Mucosa of descending colon (tissue), 3 donors: ENCODE results near the gene MTHFD1L. TPM values are rescaled to one million over a fixed set of nuclear protein-coding genes. Genes with fewer than 3 reads are reported as not detected.

Source experiments
- ATAC-seq: fragments of 200-7000 bp; cut with Tn5 transposase; one replicate; pipeline ENCODE4 v1.9.1; 2020; ENCODE audit warnings: mild to moderate bottlenecking, moderate library complexity
- DNase-seq, 3 donors: peaks; one replicate each; pipeline ENCODE4 v3.0.0-alpha.2; 2020
- H3K36me3 ChIP-seq: fragments of 200-600 bp; one replicate; pipeline ENCODE4 v1.8.0; 2021; ENCODE audit warnings: low read depth, mild to moderate bottlenecking
- H3K4me1 ChIP-seq: fragments of 200-600 bp; one replicate; pipeline ENCODE4 v1.8.0; 2021; ENCODE audit warnings: low read depth, mild to moderate bottlenecking
- H3K4me3 ChIP-seq: fragments of 200-600 bp; one replicate; pipeline ENCODE4 v1.8.0; 2021; ENCODE audit warnings: mild to moderate bottlenecking
- H3K9me3 ChIP-seq: fragments of 200-600 bp; one replicate; pipeline ENCODE4 v1.8.0; 2021; ENCODE audit warnings: mild to moderate bottlenecking
- intact Hi-C, 2 donors: fragments of 100-400 bp; cut with DNase I in 1 of 2; cut with micrococcal nuclease in 1 of 2; formaldehyde crosslinking; loops; one replicate each; pipeline versions ENCODE4 v1.11.0 to v1.11.1; 2022; cut with DNase I, micrococcal nuclease
- total RNA-seq, 3 donors: library from RNA; stranded (reverse); fragmentation: NEBNext Ultra II Directional in 2 of 3; extraction: Animal tissue kit (Norgen Biotek cat#: 25700) in 2 of 3; gene quantifications; one replicate each; pipeline versions ENCODE4 v1.2.1 to v1.2.4, GENCODE V29; 2021 to 2023
- TF ChIP-seq, protein P1 (sequence below): fragments of 200-600 bp; IDR thresholded peaks from one replicate; pipeline ENCODE4 v1.8.0; 2022; ENCODE audit warnings: antibody characterized with exemption, mild to moderate bottlenecking
- donor health status: DM: no; HTN: no; CAD: no; lungs with moderate emphysema.
- donor health status: DM: no; HTN: no; CAD: no.
- donor health status: DM: no; HTN: yes; CAD: no.

The MTHFD1L gene
- total RNA-seq, 3 donors from 2014 or later = 7.1 to 11.1 (median 8.9) TPM

DNA sequence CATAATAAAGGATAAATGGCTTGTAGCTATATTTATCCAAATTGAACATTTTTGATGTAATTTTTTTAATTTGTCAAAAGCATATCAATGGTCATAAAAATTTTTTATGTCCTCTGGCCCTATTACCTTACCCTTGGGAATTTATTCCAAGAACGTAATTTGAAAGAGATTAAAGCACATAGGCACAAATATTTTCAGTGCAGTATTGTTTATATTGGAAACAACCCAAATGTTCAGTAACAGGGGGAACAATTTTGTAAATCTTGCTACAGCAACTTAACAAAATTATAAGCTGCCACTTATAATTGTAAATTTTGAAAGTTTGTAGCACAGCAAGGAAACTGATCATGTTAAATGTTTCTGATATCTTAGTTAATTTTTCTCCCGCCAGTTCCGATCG, 142.4 kb downstream of the MTHFD1L start:
- no peaks in the 10 kb centered on the region for H3K9me3 ChIP-seq
- ATAC-seq (no peak), DNase-seq (no peak)
- TF ChIP-seq, protein P1, sequence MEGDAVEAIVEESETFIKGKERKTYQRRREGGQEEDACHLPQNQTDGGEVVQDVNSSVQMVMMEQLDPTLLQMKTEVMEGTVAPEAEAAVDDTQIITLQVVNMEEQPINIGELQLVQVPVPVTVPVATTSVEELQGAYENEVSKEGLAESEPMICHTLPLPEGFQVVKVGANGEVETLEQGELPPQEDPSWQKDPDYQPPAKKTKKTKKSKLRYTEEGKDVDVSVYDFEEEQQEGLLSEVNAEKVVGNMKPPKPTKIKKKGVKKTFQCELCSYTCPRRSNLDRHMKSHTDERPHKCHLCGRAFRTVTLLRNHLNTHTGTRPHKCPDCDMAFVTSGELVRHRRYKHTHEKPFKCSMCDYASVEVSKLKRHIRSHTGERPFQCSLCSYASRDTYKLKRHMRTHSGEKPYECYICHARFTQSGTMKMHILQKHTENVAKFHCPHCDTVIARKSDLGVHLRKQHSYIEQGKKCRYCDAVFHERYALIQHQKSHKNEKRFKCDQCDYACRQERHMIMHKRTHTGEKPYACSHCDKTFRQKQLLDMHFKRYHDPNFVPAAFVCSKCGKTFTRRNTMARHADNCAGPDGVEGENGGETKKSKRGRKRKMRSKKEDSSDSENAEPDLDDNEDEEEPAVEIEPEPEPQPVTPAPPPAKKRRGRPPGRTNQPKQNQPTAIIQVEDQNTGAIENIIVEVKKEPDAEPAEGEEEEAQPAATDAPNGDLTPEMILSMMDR = no peak
- intact Hi-C loops = no loop called here
- H3K4me3 ChIP-seq = no peak overlapping the region
- peaks cover 7% of the 10 kb centered on the region for H3K4me1 ChIP-seq
- H3K36me3 ChIP-seq = no peaks in the 10 kb centered on the region

DNA sequence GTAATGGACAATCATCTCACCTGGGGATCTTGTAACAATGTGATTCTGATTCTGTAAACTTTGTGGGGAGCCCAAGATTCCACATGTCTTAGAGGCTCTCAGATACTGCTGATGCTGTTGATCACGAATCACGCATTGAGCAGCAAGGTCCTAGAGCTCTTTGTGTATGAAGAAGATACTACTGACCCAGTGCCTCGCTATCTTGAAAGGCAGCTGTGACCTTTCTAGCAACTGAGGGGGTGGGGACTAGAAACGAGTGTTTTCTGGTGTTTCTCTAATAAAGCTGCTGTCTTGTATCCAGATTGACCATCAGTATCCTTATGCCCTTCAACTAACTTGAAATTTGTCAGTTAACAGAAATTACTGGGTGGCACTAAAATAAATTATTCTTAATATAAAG, 142.9 kb downstream of the MTHFD1L start:
- ATAC-seq = no peak
- TF ChIP-seq, protein P1 = no peak
- Histone ChIP-seq H3K4me1 (peaks cover 7% of the 10 kb centered on the region), H3K4me3 (no peak overlapping the region), H3K36me3 (no peaks in the 10 kb centered on the region), H3K9me3 (no peaks in the 10 kb centered on the region)
- no peak for DNase-seq
- intact Hi-C loops = no loop called here

DNA sequence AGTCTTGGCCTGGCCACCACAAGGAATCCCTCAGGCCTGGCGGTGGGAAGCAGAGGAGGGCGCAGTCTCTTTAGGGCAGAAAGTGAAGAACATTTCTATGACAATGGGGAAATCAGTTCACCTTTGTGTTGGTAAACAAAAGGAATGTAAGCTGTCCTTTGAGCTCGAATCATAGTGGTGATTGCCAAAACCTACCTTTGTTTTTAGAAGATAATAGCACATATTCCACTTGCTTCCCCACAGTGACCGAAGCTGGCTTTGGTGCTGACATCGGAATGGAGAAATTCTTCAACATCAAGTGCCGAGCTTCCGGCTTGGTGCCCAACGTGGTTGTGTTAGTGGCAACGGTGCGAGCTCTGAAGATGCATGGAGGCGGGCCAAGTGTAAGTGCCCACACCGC, 144.1 kb downstream of the MTHFD1L start:
- intact Hi-C loops = no loop called here
- no peak for DNase-seq
- TF ChIP-seq, protein P1 = no peak
- H3K36me3 ChIP-seq = no peaks in the 10 kb centered on the region
- no peaks in the 10 kb centered on the region for H3K9me3 ChIP-seq
- no peak overlapping the region for H3K4me3 ChIP-seq
- H3K4me1 ChIP-seq = peaks cover 2% of the 10 kb centered on the region
- no peak for ATAC-seq

DNA sequence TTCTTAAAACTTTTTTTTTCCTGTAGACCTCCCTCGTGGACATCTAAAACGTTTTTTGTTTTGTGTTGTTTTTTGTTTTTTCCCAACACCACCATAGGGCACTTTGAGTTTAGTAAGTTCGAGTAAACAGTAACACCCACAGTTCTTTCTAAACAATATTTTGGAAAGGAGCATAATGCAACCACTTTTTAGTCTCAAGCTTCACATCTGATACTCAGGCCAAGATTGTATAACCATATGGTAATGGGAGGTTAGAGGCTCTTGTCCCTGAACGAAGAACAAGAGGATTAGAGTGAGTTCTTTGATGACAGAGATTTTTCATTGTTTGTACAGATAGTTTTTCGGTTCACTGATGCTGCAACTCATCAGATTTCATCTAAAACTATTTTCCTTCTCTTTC, 144.6 kb downstream of the MTHFD1L start:
- intact Hi-C loops = loop anchor here in 1 of 2 donors (10.0 kb wide), 1 partner anchor 235 kb away; no protein-coding TSS in a partner anchor
- Histone ChIP-seq H3K36me3 (no peaks in the 10 kb centered on the region), H3K4me1 (no peaks in the 10 kb centered on the region), H3K9me3 (no peaks in the 10 kb centered on the region), H3K4me3 (no peak overlapping the region)
- ATAC-seq (no peak), DNase-seq (no peak)
- TF ChIP-seq, protein P1 = no peak

DNA sequence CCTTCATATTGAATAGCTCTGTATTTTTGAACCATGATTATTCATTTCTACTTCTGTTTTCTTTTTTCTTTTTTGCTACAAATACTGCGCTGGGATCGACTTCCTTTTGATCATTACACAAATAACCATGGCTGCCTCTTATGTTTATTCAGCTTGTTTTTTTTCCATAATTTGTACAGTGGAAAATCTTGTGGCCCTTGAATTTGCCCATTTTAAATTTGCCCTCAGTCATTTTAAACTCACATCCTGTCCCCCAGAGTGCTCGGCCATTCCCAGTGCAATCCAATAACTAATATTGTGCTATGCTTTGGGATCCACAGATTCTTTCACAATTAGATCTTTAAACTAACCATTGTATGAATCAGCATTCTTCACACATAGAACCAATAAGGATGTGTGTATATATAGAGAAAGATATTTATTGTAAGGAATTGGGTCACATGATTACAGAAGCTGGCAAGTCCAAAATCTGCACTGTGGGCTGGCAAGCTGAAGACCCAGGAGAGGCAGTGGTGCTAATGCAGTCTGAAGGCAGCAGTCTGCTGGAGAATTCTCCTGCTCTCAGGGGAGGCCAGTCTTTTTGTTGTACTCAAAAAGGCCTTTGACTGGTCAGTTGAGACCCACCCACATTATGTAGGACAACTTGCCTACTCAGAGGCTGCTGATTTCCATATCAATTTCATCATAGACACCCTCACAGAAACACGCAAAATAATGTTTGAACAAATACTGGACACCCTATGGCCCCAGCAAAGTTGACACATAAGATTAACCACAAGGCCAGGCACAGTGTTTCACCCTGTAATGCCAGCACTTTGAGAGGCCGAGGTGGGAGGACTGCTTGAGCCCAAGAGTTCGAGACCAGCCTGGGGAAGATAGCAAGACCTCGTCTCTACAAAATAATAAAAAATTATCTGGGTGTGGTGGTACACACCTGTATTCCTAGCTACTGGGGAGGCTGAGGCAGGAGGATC, 147.1 kb downstream of the MTHFD1L start:
- intact Hi-C loops = loop anchor here in 1 of 2 donors (10.0 kb wide), 1 partner anchor 232 kb away; no protein-coding TSS in a partner anchor
- DNase-seq (no peak), ATAC-seq (no peak)
- Histone ChIP-seq H3K9me3 (no peaks in the 10 kb centered on the region), H3K36me3 (no peaks in the 10 kb centered on the region), H3K4me1 (no peaks in the 10 kb centered on the region), H3K4me3 (no peak overlapping the region)
- TF ChIP-seq, protein P1 = no peak
